T-helper 22 cell (primary cell): Measurements from ENCODE around the gene PACS2.
"Not testable (repeated sequence)": the region's sequence is repeated elsewhere in the genome, so short reads cannot be mapped to it uniquely, and the experiment has no call there.

ENCODE experiments used
- DNase-seq: peaks from one replicate; pipeline ENCODE4 v3.0.0-alpha.2; 2020; ENCODE audit warnings: low read depth

The PACS2 gene

DNA sequence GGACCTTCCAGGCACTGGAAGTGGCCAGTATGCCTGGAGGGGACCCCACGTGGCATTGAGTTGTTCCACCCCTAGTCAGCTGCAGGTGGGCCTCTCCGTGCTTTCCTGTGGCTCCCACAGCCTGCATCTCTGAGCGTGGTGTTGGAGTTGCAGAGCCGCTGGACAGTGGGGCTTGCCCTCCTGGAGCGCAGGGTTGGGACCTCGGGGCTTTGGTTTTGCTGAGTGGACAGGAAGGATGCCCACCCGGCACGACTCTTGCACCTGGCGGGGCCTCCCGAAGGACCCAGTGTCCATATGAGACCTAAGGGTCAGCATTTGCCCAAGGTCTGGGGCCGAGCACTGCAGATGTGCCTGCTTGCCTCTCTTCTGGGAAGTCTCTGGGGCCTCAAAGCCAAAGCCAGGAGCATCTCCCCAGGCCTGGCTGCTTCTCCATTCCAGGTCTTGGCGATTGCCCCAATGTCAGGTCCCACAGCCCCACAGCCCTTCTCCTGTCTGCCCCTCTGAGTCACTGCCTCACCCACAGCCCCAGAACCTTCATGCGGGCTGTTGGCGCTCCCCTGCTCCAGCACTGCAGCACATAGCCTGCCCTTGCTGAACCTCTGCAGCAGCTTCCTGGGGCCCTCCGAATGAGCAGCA, 1.5 kb downstream of the PACS2 start:
- DNase-seq: no peak

GRCh38 chr14:105316577-105316941, 2.0 kb downstream of the PACS2 start:
- DNase-seq: no peak

DNA sequence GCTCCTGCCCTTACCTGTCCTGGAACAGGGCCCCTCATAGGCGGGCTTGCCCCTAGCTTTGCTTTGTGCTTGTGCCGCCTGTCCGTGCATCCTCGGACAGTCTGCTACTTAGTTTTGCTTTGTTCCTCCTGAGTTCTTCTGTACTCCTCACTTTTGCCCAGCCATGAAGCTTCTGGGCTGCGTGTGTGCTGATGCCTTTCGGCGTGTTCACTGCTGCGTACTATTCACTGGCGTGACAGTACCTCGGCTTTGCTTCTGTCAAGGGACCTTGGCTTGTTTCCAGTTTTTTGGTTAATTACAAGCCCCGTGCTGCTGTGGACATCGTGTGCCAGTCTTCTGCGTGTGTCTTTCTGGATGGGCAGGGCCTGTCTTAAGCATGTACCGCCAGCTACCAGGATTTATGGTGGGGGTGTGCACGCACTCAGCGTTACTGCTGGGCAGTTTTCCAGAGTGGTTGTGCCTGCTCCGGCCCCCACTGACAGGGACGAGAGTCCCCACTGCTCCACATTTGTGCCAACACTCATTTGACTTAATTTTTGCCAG, 2.5 kb downstream of the PACS2 start:
- DNase-seq: no peak

DNA sequence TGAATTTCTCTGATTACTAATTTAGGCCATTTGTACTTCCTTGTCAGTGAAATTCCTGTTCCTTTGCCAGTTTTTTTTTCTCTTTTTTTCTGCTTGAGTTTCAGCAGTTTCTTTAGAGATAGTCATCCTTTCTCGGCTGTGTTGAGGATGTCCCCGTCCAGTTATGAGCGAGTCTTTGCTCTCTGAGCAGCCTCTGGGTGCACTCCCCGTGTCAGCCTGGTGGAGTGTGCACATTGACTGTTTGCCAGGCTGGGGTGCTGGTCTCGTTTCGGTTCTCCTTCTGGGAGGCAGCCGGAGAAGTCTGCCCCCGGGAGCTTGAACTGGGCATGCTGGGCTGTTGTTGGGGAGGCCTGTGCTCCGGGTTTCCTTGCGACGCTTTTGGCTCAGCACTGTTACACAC, 3.0 kb downstream of the PACS2 start:
- DNase-seq: no peak

DNA sequence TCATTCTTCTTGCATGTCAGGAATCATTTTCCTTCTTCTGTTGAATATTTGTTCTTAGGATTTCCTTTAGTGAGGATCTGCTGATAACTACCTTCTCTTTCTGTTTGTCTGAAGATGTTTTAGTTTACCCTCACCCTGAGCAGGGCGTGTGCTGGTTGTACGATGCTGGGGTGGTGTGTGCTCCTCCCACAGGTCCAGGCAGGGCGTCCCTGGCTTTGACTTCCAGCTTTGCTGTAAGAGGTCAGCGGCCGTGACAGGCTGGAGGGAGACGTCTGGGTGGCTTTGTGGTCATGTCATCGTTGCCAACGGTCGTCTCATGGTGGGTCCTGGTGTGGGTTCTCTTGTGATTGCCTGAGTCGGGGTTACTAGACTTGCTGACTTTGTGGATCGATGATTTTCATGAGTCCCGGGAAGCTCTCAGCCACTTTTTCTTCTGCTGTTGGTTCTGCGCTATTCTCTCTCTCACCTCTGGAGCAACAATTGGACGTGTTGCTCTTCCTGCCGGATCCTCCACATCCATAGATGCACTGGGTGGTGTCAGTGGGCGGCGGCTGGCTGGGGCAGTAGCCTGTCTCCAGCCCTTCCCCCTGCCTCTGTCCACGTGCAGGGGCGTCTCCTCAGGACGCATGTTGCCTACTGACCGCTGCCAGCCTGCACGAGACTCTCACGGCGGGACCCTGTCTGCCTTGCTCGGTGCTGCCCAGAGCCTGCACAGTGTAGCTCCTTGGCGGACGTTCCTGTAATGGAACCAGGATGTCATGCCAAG, 8.4 kb downstream of the PACS2 start:
- no peak for DNase-seq

DNA sequence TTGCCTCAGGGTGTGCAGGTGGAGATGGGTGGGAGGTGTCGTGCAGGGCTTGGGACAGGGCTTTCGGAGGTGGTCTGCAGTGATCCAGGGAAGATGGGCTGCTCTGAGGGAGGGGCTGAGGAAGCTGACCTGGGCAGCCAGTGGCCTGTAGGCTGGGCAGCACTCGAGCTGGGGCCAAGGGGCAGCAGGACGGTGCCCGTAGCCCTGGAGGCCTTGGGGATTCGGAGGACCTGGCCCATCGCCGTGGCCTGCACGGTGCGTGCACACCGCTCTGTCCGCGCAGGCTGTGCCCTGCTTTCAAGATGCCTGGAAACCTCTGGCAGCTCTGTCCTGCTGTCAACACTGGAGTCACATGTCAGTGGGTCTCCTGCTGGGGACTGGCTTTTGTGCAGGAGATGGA, 9.1 kb downstream of the PACS2 start:
- no peak for DNase-seq

DNA sequence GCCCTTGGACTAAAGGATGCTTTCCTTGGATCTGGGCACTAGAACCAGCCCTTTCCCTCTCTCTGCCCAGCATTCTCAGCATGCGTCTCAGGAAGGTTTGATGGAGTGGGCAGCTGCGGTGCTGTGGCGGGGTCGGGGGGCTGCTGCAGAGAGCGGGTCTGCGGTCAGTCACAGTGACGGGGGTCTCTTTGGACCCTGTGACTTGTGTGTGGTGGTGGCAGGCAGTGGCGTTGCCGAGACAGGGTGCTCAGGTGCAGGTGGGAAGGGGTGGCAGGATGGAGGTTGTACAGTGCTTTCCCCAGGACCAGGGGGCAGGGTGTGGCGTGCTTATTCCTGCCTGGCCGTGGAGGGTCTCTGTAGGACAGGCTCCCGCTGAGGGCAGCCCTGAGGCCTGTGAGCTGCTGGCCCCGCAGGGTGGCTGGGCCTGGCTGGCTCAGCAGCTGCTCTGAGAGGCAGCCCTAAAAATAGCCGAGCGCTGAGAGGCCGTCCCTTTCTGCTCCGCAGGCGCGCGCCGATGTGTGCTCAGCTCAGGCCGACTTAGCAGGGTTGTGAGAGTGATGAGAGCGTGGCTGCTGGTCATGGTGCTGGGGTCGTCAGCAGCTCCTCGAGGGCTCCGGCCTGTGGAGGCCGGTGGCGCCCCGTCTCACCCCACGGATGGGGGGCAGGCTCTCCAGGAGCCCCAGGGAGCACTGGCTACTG, 9.7 kb downstream of the PACS2 start:
- DNase-seq: no peak

GRCh38 chr14:105324871-105325270, 10.3 kb downstream of the PACS2 start:
- no peak for DNase-seq

- no peak for DNase-seq
These were observed 10.8 kb downstream of the PACS2 start for GRCh38 chr14:105325303-105325702.

DNA sequence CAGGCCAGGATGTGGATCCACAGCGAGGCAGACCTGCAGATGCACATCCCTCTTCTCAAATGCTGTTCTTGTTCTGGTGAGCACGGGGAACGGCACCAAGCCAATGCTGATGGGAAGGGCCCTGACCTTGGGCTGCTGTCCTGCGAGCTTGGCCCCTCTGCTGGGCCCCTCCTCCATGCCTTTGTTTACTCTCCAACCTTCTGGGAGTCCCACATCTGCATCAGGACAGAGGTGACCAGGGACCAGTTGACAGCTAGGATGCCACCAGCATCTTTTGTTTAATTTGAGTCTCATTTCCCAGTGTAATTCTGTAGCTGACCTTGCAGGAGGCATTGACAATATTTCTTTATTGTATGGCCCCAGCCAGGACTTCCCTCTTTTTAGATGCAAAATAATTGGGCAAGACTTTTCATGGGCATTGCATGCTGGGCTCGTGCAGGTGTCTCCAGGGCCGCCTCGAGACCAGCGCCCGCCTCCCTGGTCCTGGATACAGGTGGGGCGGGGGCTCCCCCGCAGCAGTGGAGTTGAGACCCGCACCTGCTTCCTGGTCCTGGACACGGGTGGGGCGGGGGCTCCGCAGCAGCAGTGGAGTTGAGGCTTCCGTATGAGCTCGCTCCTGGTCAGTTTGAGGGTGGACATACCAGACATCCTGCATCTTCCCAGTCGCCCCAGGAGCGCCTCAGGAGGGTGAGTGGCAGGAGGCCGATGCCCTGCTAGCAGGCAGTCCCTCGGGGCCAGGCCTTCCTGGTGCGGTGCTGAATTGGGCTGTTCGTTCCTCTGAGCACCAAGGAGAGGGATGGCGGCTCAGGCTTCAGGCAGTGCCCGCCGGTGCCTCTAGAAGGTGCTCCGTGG, 11.4 kb downstream of the PACS2 start:
- DNase-seq: no peak

- DNase-seq: no peak
These were observed 12.0 kb downstream of the PACS2 start for GRCh38 chr14:105326568-105326867.

DNA sequence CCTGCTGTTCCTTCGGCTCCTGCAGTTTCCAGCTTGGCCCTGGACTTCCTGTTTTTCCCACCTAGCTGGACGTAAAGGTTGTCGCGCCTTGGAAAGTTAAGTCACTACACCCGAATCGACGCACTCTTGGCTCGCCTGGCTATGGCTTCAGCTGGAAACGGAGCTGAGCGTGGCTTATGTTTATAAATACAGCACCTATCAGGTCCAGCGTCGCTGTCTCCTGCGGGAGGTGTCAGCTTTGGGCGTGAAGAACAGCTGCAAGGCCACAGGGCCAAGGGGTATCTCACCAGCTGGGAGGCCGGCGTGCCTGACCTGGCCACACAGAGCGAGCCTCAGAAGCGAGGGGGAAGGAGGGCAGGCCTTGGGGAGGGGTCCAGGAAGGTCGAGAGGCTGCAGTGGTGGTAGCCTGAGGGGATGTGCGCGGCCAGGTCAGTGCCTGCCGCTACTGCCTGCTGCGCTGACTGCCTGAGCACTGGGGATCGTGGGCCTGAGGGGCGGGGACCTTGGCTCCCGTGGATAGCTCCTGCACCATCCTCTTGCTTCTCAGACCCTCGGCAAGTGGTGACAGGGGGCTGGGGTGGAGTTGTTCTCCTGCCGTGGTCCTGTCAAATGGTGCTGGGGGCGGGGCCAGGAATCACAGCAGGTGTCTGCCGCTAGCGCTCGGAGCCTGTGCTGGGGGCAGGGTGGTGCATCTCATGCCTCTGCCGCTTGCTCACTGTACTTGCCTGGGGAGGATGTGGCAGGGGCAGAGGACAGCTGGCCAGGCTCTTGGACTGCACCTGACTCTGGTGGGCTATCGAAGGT, 12.5 kb downstream of the PACS2 start:
- no peak for DNase-seq

DNA sequence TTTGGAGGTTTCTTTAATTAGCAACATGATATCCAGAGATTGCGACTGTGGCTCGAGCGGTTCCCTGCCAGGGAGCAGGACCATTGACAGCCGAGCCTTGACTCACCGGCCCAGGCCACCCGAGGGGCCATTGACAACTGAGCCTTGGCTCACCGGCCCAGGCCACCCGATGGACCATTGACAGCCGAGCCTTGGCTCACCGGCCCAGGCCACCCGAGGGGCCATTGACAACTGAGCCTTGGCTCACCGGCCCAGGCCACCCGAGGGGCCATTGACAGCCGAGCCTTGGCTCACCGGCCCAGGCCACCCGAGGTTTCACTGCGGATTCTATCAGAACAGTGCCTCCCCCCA, 13.1 kb downstream of the PACS2 start:
- DNase-seq: not testable (repeated sequence)

GRCh38 chr14:105328070-105328677, 13.6 kb downstream of the PACS2 start:
- no peak for DNase-seq

DNA sequence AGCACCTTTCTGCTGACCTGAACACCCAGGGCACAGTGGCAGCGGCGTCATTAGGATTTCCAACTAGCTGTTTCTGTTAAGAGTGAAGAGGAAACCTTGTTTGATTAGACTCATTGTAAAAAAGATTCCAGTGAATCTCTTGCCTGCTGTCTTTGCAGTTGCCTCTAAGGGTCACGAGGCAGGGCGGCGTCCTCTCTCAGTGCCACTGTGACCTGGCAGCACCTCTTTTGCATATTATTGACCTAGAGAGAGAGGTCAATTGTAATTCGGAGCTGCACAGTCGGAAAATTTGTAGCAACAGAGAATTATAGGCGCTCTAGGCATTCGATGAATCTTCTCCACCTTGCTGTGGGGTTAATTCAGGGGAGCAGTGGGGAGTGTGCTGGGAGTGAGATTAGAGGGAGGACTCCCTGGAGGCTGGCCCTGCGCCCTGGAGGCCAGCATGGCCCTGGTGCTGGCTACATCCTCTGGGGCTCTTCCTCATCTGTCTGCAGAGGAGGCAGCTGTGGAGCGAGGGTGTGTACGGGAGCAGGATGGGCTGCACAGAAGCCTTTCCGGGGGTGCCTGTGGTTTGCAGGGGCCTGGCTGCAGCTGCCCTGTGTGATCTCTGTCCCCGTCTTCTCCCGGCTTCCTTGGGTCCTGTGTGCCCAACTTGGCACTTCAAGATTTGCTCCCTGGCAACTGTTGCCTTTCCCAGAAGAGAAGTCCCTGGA, 14.3 kb downstream of the PACS2 start:
- no peak for DNase-seq

DNA sequence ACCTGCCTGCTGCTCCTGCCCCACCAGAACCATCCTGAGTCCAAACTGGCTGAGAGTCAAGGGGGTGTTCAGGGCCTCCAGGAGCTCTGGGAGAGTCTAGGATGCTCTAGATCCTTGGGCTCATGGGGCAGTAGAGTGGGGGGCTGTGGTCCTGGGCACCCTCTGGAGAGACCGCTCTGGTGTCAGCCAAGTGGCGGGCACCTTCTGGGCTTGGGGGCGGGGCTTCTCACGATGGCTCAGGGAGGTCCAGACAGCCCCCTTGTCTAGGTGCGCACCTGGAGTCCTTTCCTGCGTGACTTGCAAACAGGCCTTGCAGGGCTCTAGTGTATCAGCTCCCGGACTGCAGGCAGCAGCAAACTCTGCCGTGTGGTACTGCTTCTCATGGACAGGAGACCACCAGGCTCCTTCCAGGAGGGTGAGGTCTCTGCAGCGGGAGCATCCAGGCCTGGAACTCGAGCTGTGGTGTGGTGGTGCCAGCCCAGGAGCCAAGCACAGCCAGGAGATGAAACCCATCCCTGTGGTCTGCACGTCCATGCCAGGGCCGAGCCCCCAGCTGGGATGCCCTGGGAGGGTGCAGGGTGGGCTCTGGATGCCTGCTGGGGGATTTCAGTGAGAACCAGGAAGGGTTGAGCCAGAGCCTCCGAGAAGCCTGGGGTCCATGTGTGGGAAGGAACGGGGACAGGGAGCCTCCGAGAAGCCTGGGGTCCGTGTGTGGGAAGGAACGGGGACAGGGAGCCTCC, 15.0 kb downstream of the PACS2 start:
- no peak for DNase-seq

- no peak for DNase-seq
These were observed 15.9 kb downstream of the PACS2 start for GRCh38 chr14:105330491-105330895.

DNA sequence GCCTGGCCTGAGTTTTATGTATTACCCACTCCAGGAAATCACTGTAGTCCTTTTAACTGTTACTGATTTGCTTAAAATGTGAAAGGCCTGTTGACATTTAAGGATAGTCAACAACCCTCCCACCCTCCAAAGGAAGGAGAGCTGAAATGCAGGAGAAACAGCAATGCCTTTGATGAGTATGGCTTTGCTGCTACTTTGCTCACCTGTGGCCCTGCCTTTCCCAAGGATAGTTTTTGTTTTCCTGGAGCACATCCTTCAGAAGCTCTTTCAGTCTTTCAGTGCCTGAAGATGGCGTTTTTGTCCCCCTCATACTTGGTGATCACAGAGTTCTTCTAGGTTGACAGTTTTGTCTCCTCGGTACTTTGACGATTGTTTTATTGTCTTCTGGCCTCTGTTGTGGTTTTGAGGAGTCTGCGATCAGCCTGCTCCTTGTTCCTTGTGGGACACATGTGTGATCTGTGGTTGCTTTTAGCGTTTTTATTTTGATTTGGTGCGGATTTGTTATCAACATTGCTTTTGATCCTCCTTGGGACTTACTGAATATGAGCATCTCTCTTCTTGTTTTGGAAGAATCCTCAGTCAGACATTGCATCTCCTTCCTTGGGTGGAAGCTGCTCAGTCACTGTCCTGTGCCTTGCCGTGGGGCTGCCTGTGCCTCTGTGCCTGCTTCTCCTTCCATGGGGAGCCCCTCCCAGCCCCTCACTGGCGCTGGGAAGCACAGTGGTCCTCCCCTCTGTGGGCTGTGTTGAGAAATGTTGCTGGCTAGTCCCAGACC, 17.2 kb downstream of the PACS2 start:
- no peak for DNase-seq

GRCh38 chr14:105332350-105332874, 17.9 kb downstream of the PACS2 start:
- DNase-seq: no peak
